Measurements from ENCODE around the gene ABCB11.
"Not testable (repeated sequence)": the region's sequence is repeated elsewhere in the genome, so short reads cannot be mapped to it uniquely, and the experiment has no call there.

Gene ABCB11

GRCh38 chr2:168874368-168875054 is 156.6 kb downstream of the ABCB11 start:
- DNase-seq: no peak

GRCh38 chr2:168870824-168871223 is 160.3 kb downstream of the ABCB11 start:
- DNase-seq: not testable (repeated sequence)

Measured in NK-92 treated with Interleukin-12 subunit alpha and Interleukin-12 subunit beta, amount 100 ng/mL, for 24 hours (cell line).